HG03558 (cell line): Measurements from ENCODE around the gene ITGB1BP2.
"Not testable (repeated sequence)": the region's sequence is repeated elsewhere in the genome, so short reads cannot be mapped to it uniquely, and the experiment has no call there.

Source experiments
- ATAC-seq: cut with Tn5 transposase; IDR thresholded peaks from one replicate; pipeline ENCODE4 v1.9.1; 2021; ENCODE audit warnings: moderate number of reproducible peaks; ENCODE audit not compliant: unreplicated experiment; ENCODE audit errors: extremely low read depth

ITGB1BP2 gene

DNA sequence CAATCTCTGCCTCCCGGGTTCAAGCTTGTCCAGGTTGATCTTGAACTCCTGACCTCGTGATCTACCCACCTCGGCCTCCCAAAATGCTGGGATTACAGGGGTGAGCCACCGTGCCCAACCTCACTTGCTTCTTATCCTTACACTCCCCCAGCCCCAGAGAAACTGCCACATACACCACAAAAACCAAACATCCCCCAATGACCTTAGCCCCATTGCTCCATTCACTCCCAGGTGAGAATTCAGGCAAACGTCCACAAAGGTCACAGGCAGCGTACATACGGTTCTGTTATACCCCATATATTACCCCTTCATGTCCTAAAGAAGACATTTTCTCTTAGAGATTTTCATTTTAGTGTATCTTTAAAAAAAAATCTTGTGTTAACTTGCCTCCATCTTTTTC is 1.1 kb upstream of the ITGB1BP2 start:
- ATAC-seq = not testable (repeated sequence)

DNA sequence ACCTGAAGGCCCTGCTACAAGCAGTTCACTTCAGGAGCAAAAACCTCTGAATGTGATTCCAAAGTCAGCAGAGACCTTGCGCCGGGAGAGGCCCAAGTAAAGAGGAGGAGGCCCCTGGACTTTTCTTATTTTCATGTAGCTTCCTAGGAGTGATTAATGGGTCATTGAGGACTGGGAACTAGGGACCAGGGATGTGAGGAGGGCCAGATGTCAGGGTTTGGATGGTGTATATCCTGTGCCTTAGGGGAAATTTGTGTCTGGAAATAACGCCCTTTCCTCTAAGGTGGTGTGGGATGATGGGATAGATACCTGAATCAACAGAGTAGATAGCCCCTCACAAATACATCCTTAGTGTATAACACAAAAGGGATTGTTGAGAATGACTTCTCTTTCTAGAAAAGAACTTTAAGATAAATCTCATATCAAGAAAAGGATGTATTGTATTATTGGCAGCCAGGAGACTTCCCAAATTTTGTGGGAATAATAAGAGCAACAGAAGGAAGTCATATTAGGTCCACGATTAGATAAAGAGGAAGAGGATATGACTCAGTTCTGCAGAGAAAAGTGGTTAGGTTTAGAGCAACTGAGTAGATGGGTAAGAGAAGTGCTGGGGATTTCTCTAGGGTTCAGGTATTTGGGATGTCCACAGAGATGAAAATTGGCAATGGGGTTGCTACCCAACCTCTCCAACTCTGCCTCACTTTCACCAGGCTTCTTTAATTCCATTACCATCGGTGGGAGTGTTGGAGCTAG is 1.1 kb downstream of the ITGB1BP2 start:
- no peak for ATAC-seq

DNA sequence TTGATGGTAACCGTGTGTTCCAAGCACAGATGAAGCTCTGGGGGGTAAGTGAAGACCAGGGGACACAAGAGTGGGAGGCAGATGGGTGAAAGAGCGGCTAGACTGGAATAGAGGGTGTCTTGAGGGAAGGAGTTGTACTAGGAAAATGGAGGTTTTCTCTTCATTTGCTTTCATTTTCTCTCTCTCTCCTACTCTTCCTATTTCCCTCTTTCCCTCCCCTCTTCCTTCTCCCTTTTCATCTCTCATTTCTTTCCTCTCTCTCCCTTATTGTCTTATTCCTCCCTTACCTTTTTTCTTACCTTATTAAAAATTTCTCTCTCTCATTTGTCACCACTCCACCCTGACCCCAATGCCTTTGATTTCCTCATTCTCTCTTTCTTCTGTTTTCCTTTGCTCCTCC is 3.0 kb downstream of the ITGB1BP2 start:
- ATAC-seq = no peak

DNA sequence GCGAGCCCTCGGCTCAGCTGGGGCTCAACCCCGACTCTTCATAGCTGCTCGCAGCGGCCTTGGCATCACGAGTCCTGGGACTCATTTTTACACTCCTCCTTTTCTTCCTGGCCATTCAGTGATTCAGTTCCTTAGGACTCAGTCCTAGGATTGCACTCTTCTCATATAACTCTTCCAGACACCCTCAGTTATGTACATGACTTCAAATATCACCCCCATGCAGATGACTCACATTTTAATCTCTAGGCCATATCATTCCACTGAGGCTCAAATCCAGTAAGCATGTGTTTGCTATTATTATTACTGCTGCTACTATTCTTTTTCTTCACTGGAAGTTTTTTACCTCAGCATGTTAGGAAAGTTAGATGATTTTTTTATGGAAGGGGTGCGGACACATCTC is 14.4 kb downstream of the ITGB1BP2 start:
- ATAC-seq = no peak

DNA sequence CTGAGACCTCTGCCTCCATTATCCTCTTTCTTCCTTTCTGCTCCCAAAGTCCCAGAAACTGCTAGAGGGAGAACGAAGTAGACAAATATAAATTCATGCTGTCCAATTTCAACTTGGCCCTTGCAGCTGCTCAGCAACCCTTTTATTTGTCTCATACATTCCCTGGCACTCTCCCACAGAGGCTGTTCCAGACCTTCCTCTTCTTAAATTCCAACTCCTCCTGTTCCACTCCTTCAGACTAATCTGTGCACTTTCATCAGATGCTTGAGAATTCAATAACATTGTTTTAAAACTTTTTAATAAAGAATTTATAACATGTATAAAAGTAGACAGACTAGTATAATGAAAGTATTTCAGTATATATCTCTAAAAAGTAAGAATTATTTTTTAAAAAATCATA is 15.4 kb downstream of the ITGB1BP2 start:
- ATAC-seq = not testable (repeated sequence)

DNA sequence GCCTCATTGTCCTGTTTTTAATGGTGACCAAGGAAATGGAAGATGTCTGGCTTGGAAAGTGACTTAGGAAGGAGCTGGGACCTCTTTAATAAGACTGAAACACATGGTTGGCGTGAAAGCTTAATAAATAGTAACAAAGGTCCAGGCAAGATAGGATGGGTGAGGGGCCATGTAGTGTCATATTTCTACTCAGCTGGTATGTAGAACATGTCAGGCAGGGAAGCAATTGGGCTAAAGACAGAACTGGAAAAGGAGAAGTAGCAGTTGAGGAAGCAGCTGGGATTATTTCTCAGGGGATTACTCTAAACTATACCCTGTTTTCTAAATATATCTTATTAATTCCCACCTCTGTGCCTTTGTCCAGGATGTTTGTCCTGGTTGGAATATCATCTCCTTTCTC is 18.6 kb downstream of the ITGB1BP2 start:
- ATAC-seq = no peak

DNA sequence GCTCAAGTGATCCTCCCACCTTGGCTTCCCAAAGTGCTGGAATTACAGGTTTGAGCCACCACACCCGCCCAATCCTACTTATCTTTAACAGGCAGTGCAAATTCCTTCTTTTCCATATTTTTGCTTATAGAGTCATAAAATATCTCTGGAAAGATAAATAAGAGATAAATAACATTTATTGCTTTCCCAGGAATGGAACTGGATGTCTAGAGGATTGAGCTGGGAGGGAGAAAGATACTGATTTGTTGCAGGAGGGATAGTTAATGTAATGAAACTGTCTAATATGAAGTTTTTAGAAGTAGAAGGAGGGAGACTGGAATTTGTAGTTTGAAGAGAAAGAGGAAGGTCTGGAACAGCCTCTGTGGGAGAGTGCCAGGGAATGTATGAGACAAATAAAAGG is 20.2 kb downstream of the ITGB1BP2 start:
- no peak for ATAC-seq

DNA sequence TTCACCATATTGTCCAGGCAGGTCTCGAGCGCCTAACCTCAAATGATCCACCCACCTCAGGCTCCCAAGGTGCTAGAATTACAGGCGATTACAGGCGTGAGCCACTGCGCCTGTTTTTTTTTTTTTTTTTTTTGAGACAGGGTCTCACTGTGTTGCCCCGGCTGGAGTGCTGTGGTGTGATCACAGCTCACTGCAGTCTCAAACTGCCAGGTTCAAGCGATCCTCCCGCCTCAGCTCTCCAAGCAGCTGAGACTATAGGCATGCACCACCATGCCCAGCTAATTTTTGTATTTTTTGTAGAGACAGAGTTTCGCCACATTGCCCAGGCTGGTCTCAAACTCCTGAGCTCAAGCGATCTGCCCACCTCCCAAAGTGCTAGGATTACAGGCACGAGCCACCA is 22.9 kb downstream of the ITGB1BP2 start:
- not testable (repeated sequence) for ATAC-seq

DNA sequence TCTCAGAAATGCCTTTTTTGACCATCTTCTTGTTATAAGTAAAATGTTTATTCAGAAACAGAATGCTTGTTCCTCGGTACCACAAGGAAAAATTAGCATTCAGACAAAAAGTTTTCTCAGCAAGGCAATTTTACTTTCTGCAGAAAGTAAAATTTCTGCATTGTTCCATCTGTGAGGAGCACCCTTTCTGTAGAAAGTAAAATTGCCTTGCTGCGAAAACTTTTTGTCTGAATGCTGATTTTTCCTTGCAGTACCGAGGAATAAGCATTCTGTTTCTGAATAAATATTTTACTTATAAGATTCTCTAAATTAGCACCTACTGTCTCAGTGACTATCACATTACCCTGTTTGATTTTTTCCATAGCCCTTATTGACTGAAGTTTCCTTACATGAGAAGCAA is 24.8 kb downstream of the ITGB1BP2 start:
- no peak for ATAC-seq

DNA sequence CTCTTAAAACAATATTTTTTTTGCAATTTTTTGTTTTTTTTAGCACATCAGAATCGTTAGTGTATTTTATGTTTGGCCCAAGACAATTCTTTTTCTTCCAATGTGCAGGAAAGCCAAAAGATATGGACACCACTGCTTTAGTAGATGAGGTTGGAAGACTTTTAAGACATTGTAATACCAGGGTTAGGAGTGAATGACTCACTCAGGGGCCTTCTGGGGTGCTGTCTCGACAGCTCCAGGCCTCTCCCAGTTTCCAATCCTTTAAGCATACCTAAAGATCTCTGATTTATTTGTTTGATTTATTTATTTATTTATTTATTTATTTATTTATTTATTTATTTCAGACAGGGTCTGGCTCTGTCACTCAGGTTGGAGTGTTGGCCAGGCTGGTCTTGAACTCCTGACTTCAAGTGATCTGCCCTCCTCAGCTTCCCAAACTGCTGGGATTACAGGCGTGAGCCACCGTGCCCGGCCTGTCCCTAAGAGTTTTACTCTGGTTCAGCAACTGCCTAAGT is 47.7 kb downstream of the ITGB1BP2 start:
- not testable (repeated sequence) for ATAC-seq

DNA sequence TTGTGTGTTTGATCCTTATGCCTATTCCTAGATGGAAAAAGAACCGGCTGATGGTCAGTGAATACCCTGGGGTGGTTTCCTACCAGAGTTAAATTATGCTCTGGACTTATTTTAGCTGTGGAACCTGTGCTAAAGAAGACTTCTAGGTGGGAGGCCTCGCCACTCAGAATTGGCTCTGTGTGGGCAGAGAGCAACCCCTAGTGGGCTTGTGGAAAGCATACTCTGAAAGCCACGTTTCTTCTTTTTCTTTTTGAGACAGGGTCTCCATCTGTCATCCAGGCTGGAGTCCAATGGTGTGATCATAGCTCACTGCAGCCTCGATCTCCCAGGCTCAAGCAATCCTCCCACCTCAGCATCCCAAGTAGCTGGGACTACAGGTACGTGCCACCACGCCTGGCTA is 48.3 kb downstream of the ITGB1BP2 start:
- ATAC-seq = not testable (repeated sequence)

DNA sequence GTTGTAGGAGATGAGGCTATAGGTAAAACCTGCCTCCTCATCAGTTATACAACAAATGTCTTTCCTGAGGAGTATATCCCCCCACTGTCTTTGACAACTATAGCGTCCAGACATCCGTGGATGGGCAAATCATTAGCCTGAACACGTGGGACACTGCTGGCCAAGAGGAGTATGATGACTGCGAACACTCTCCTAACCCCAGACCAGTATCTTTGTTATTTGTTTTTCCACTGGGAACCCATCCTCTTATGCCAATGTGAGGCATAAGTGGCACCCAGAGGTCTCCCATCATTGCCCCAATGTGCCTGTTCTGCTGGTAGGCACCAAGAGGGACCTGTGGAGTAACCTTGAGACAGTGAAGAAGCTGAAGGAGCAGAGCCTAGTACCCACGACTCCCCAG is 50.9 kb downstream of the ITGB1BP2 start:
- not testable (repeated sequence) for ATAC-seq
